GM12878 (cell line): ENCODE data around the gene PDZRN4. TPM values are rescaled to one million over a fixed set of nuclear protein-coding genes. Genes with fewer than 3 reads are reported as not detected.

ENCODE experiments used
- ATAC-seq: fragments of 200-7000 bp; cut with Tn5 transposase; 3 replicates; pipeline ENCODE4 v1.9.1; 2020; ENCODE audit warnings: mild to moderate bottlenecking, moderate library complexity
- BruUV-seq: library from RNA; stranded (reverse); fragments of 400-500 nt; replicated peaks from 2 replicates; lab custom pipeline; 2021; lab: Mats Ljungman, UMichigan
- CTCF ChIA-PET: fragments of 300-600 bp; sonication (Branson Sonifier 250); formaldehyde crosslinking; extraction: SDS; loops from one replicate; lab custom pipeline; 2021; ENCODE audit warnings: inconsistent platforms; lab: Yijun Ruan, JAX
- POLR2A ChIA-PET: fragments of 350-600 bp; formaldehyde crosslinking; extraction: SDS; loops from one replicate; lab custom pipeline; 2021; ENCODE audit warnings: inconsistent platforms; lab: Charles Lee
- RAD21 ChIA-PET: fragments of 300-600 bp; sonication (Branson Sonifier 250); formaldehyde crosslinking; loops from one replicate; lab custom pipeline; 2023; ENCODE audit warnings: antibody characterized with exemption; ENCODE audit not compliant: unreplicated experiment; lab: Charles Lee
- SMC1A ChIA-PET: fragments of 300-600 bp; sonication (Branson Sonifier 250); formaldehyde crosslinking; loops from one replicate; lab custom pipeline; 2023; ENCODE audit not compliant: unreplicated experiment, uncharacterized antibody; lab: Charles Lee
- DNase-seq: peaks from one replicate; pipeline ENCODE4 v3.0.0-alpha.2; 2011; ENCODE audit warnings: low read depth, low spot score
- FAIRE-seq: peaks from 3 replicates; lab custom pipeline; 2011; peaks lifted over from hg19 to GRCh38; lab: Jason Lieb, UNC
- H2AFZ ChIP-seq: 2 replicates; pipeline ENCODE4 v1.6.0; 2011; ENCODE audit warnings: low read depth, low read length, control low read depth; ENCODE audit not compliant: control insufficient read depth
- H3K27ac ChIP-seq: 2 replicates; pipeline ENCODE4 v1.5.1; 2011; ENCODE audit warnings: control low read depth; ENCODE audit not compliant: control insufficient read depth, insufficient read depth
- H3K27me3 ChIP-seq, 2 experiments: replicated peaks in 1 of 2; 2 replicates each; pipeline versions ENCODE4 v1.6.0 to v1.6.1; 2011; ENCODE audit warnings: low read length in 1 of 2; ENCODE audit not compliant: control insufficient read depth in 2 of 2, insufficient read depth in 2 of 2
- H3K36me3 ChIP-seq, 2 experiments: 2 replicates each; pipeline ENCODE4 v1.5.1; 2011; ENCODE audit warnings: low read length in 1 of 2; ENCODE audit not compliant: control insufficient read depth in 2 of 2, insufficient read depth in 2 of 2
- H3K4me1 ChIP-seq: 2 replicates; pipeline ENCODE4 v1.6.1; 2011; ENCODE audit warnings: mild to moderate bottlenecking, low read length, moderate library complexity, mixed read lengths; ENCODE audit not compliant: control insufficient read depth, insufficient read depth
- H3K4me2 ChIP-seq: 2 replicates; pipeline ENCODE4 v1.6.0; 2011; ENCODE audit warnings: control low read depth; ENCODE audit not compliant: control insufficient read depth, insufficient read depth
- H3K4me3 ChIP-seq: fragments of 200-600 bp; sonication (generic); 2 replicates; pipeline ENCODE4 v1.5.1; 2016
- H3K79me2 ChIP-seq: 2 replicates; pipeline ENCODE4 v1.6.0; 2011; ENCODE audit warnings: low read length; ENCODE audit not compliant: control insufficient read depth, insufficient read depth
- H3K9ac ChIP-seq: 2 replicates; pipeline ENCODE4 v1.8.0; 2011; ENCODE audit warnings: low read length, control low read depth, mixed read lengths; ENCODE audit not compliant: control insufficient read depth, insufficient read depth
- H3K9me3 ChIP-seq: replicated peaks from 3 replicates; pipeline ENCODE4 v1.5.1; 2011; ENCODE audit warnings: mild to moderate bottlenecking, low read length; ENCODE audit not compliant: control insufficient read depth, insufficient read depth
- H4K20me1 ChIP-seq: 2 replicates; pipeline ENCODE4 v1.6.0; 2011; ENCODE audit not compliant: control insufficient read depth, insufficient read depth
- BRCA1 ChIP-seq: IDR thresholded peaks from 2 replicates; pipeline ENCODE4 v1.6.1; 2011; ENCODE audit warnings: low read depth, low read length, improper control_type of control experiment
- CBX3 ChIP-seq: fragments of 200-600 bp; sonication (generic); IDR thresholded peaks from 2 replicates; pipeline ENCODE4 v1.6.1; 2016; ENCODE audit warnings: low read depth, borderline replicate concordance
- CTCF ChIP-seq, 3 experiments: IDR thresholded peaks in 2 of 3; conservative IDR thresholded peaks in 1 of 3; 2 replicates each; pipeline ENCODE4 v1.5.1; 2011; ENCODE audit warnings: low read depth in 3 of 3, low read length in 3 of 3, mild to moderate bottlenecking in 3 of 3, control low read depth in 2 of 3, moderate library complexity in 2 of 3, inconsistent platforms in 1 of 3, mixed read lengths in 1 of 3; ENCODE audit not compliant: control insufficient read depth in 2 of 3, insufficient read depth in 1 of 3; ENCODE audit errors: extremely low read depth in 1 of 3
- EZH2 ChIP-seq: IDR thresholded peaks from 2 replicates; pipeline ENCODE4 v1.6.1; 2012; ENCODE audit warnings: low read depth, mild to moderate bottlenecking, control low read depth, inconsistent platforms, low read length, borderline replicate concordance; ENCODE audit not compliant: control insufficient read depth
- FOXM1 ChIP-seq: IDR thresholded peaks from 2 replicates; pipeline ENCODE4 v1.6.1; 2012; ENCODE audit warnings: low read depth, mild to moderate bottlenecking, inconsistent platforms, low read length, moderate library complexity
- SMAD1 ChIP-seq: fragments of 450-650 bp; IDR thresholded peaks from 2 replicates; pipeline ENCODE4 v1.6.1; 2018; ENCODE audit warnings: mild to moderate bottlenecking, low read depth; ENCODE audit not compliant: partially characterized antibody
- SMARCA5 ChIP-seq: fragments of 450-650 bp; IDR thresholded peaks from 2 replicates; pipeline ENCODE4 v1.6.1; 2017; ENCODE audit warnings: mild to moderate bottlenecking
- ZSCAN29 ChIP-seq: fragments of 450-650 bp; IDR thresholded peaks from 2 replicates; pipeline ENCODE4 v1.6.1; 2017; ENCODE audit warnings: mild to moderate bottlenecking, moderate library complexity
- WGBS: methylation state at CpG from one replicate; pipeline ENCODE4 v1.1.6; 2016; ENCODE audit warnings: low lambda C conversion rate; ENCODE audit not compliant: insufficient replicate concordance, insufficient coverage; ENCODE audit errors: missing lambda C conversion rate; 5-methylcytosine and 5-hydroxymethylcytosine counted together
- in situ Hi-C: fragments of 300-500 bp; cut with MboI; formaldehyde crosslinking; loops from 9 replicates; pipeline ENCODE4 v1.14.3; 2018; ENCODE audit warnings: mixed read lengths
- intact Hi-C: fragments of 100-400 bp; cut with micrococcal nuclease; formaldehyde crosslinking; loops from one replicate; pipeline ENCODE4 v1.14.2; 2022; ENCODE audit not compliant: unreplicated experiment
- polyA plus RNA-seq, 11 experiments: library from polyadenylated mRNA; depleted of rRNA in 4 of 11; unstranded in 6 of 11; stranded (reverse) in 5 of 11; fragments of >200 nt; fragmentation: Nextera tagmentation in 4 of 11; fragmentation: Illumina TruSeq in 1 of 11; extraction: Ambion mirVana in 4 of 11; extraction: Trizol in 1 of 11; gene quantifications; 1 replicate in 1 of 11; 2 replicates in 10 of 11; pipeline versions ENCODE4 v1.2.1 to v1.2.3, GENCODE V29; 2011 to 2016; ENCODE audit warnings: inconsistent platforms in 2 of 11, missing spikeins in 2 of 11, low read depth in 1 of 11
- total RNA-seq, 4 experiments: library from RNA; depleted of rRNA in 3 of 4; stranded (reverse); fragments of >200 nt in 3 of 4; fragmentation: Illumina TruSeq in 1 of 4; extraction: Trizol in 1 of 4; gene quantifications; 2 replicates each; pipeline versions ENCODE4 v1.2.1 to v1.2.3, GENCODE V29; 2013 to 2021

Gene PDZRN4
- total and polyA plus RNA-seq, 10 of the 15 experiments (the other 5 are each of a cell fraction or from before 2014, with no cell fraction given), result 0.03 TPM; not detected in 9

- ATAC-seq (no peak; the same call in 2 of the 3 replicates), FAIRE-seq (no peak), DNase-seq (no peak)
- 12% methylated on average over 3 of the region's 3 CpGs for WGBS
- TF ChIP-seq FOXM1, result no peak
- no peak for TF ChIP-seq CTCF (IDR thresholded peaks at IDR 0.05 in 2 of 3, conservative IDR thresholded peaks at IDR 0.05 in 1 of 3; ENCODE audit: control insufficient read depth in 2 of 3, extremely low read depth in 1 of 3, insufficient read depth in 1 of 3, low read depth in 3 of 3, low read length in 3 of 3)
- no peak for TF ChIP-seq CBX3
- TF ChIP-seq SMAD1, result no peak
- TF ChIP-seq EZH2, result no peak
- no peak for TF ChIP-seq ZSCAN29
- TF ChIP-seq BRCA1, result no peak
- TF ChIP-seq SMARCA5, result no peak
- ChIA-PET SMC1A (no interaction called here), CTCF (no interaction called here), POLR2A (no interaction called here), RAD21 (no interaction called here)
- no peak overlapping the region for H3K4me3 ChIP-seq
- H3K4me1 ChIP-seq, result no peaks in the 10 kb centered on the region
- in situ Hi-C loops, result no loop called here
- H2AFZ ChIP-seq, result peak overlapping the region; percentile 14; the same call in 1 of the 2 replicates
- H3K4me2 ChIP-seq, result no peak overlapping the region; the same call in 1 of the 2 replicates
- H3K27me3 ChIP-seq, result no peaks in the 10 kb centered on the region
- no peak overlapping the region for H3K27ac ChIP-seq
- no peaks in the 10 kb centered on the region for H3K79me2 ChIP-seq
- H3K9me3 ChIP-seq, result no peaks in the 10 kb centered on the region
- no peaks in the 10 kb centered on the region for H4K20me1 ChIP-seq
- BruUV-seq, result no TSS peak
- H3K36me3 ChIP-seq, result no peaks in the 10 kb centered on the region
- H3K9ac ChIP-seq, result no peak overlapping the region
- intact Hi-C loops, result no loop called here
These were observed 40.1 kb downstream of the PDZRN4 start for GRCh38 chr12:41228066-41228820.
